Peyer's patch (tissue), 4 donors: ENCODE results near the gene LINC00237.

ENCODE experiments used
- CTCF ChIP-seq, 6 experiments: fragments of 450-650 bp in 4 of 6; fragments of 200-600 bp in 2 of 6; sonication (generic) in 1 of 6; IDR thresholded peaks; one replicate each; pipeline ENCODE4 v1.5.1; 2017 to 2019; ENCODE audit warnings: antibody characterized with exemption in 6 of 6, mild to moderate bottlenecking in 3 of 6, moderate library complexity in 1 of 6
- POLR2A ChIP-seq, 2 donors: fragments of 450-650 bp; IDR thresholded peaks; one replicate each; pipeline ENCODE4 v1.5.1; 2017; ENCODE audit warnings: antibody characterized with exemption in 2 of 2, mild to moderate bottlenecking in 2 of 2, moderate library complexity in 2 of 2

DNA sequence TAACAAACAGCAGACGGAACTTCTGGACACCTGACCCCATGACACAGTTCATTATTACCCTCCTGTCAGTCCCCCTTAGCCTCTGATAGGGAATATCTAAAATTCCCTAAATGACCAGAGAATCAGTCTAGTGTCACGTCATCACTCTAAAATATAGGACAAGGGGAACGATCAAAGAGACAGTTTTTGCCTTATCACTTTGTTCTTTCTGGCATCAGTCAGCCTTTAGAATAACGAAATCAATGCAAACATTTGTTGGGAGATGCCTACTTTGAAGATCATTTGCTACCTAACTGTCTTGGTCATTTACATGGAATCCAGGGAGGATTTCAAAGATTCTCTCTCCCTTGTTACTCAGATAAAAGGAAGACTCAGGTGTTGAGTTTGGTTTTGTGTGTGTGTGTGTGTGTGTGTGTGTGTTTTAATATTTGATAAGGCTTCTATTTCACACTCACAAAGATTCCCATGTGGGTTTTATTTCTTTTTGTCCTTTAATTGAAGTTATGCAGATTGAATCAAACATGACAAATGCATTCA lies 28.3 kb downstream of the LINC00237 start:
- TF ChIP-seq CTCF (IDR thresholded peaks at IDR 0.05): no peak
- TF ChIP-seq POLR2A (IDR thresholded peaks at IDR 0.05): no peak
